ENCODE results near the gene DIAPH2. TPM values are rescaled to one million over a fixed set of nuclear protein-coding genes. Genes with fewer than 3 reads are reported as not detected.

DIAPH2 gene
- total RNA-seq, 2 donors from 2014 or later = 11.6 to 12.7 TPM

- DNase-seq (ENCODE audit: low spot score) = no peak
- no peak overlapping the region for H3K27ac ChIP-seq
- no peaks in the 10 kb centered on the region for H3K27me3 ChIP-seq
- H3K4me1 ChIP-seq = peaks cover 0 to 6% of the 10 kb centered on the region in 2 donors
- TF ChIP-seq CTCF (IDR thresholded peaks at IDR 0.05) = no peak
- no peak overlapping the region for H3K4me3 ChIP-seq
- no peaks in the 10 kb centered on the region for H3K36me3 ChIP-seq
- no peaks in the 10 kb centered on the region for H3K9me3 ChIP-seq
Observed at GRCh38 chrX:96978906-96979305, 294.3 kb downstream of the DIAPH2 start.

GRCh38 chrX:96979766-96980165 is 295.1 kb downstream of the DIAPH2 start:
- H3K27ac ChIP-seq = no peak overlapping the region
- DNase-seq (ENCODE audit: low spot score) = no peak
- no peaks in the 10 kb centered on the region for H3K27me3 ChIP-seq
- no peaks in the 10 kb centered on the region for H3K36me3 ChIP-seq
- H3K9me3 ChIP-seq = no peaks in the 10 kb centered on the region
- no peak for TF ChIP-seq CTCF (IDR thresholded peaks at IDR 0.05)
- H3K4me3 ChIP-seq = no peak overlapping the region
- peaks cover 0 to 6% of the 10 kb centered on the region in 2 donors for H3K4me1 ChIP-seq

- no peak for TF ChIP-seq CTCF (IDR thresholded peaks at IDR 0.05)
Observed at GRCh38 chrX:96982161-96982560, 297.5 kb downstream of the DIAPH2 start.

GRCh38 chrX:96984538-96984937 is 299.9 kb downstream of the DIAPH2 start:
- no peak overlapping the region for H3K4me3 ChIP-seq
- peaks cover 0 to 6% of the 10 kb centered on the region in 2 donors for H3K4me1 ChIP-seq
- TF ChIP-seq CTCF (IDR thresholded peaks at IDR 0.05) = no peak
- no peaks in the 10 kb centered on the region for H3K36me3 ChIP-seq
- H3K9me3 ChIP-seq = no peaks in the 10 kb centered on the region
- DNase-seq (ENCODE audit: low spot score) = no peak
- no peaks in the 10 kb centered on the region for H3K27me3 ChIP-seq
- H3K27ac ChIP-seq = no peak overlapping the region

More at GRCh38 chrX:96982161-96982560, 297.5 kb downstream of the DIAPH2 start:
- Histone ChIP-seq H3K4me3 (no peak overlapping the region), H3K27ac (no peak overlapping the region), H3K36me3 (no peaks in the 10 kb centered on the region), H3K27me3 (no peaks in the 10 kb centered on the region), H3K4me1 (peaks cover 0 to 6% of the 10 kb centered on the region in 2 donors), H3K9me3 (no peaks in the 10 kb centered on the region)
- no peak for DNase-seq (ENCODE audit: low spot score)

- no peaks in the 10 kb centered on the region for H3K9me3 ChIP-seq
- peaks cover 0 to 6% of the 10 kb centered on the region in 2 donors for H3K4me1 ChIP-seq
- no peak for TF ChIP-seq CTCF (IDR thresholded peaks at IDR 0.05)
- H3K27me3 ChIP-seq = no peaks in the 10 kb centered on the region
- H3K27ac ChIP-seq = no peak overlapping the region
- no peaks in the 10 kb centered on the region for H3K36me3 ChIP-seq
- no peak for DNase-seq (ENCODE audit: low spot score)
- H3K4me3 ChIP-seq = no peak overlapping the region
Observed at GRCh38 chrX:96985046-96985445, 300.4 kb downstream of the DIAPH2 start.

- no peak for DNase-seq (ENCODE audit: low spot score)
- H3K9me3 ChIP-seq = no peaks in the 10 kb centered on the region
- no peak overlapping the region for H3K27ac ChIP-seq
- TF ChIP-seq CTCF (IDR thresholded peaks at IDR 0.05) = no peak
- H3K4me1 ChIP-seq = peaks cover 0 to 6% of the 10 kb centered on the region in 2 donors
- no peaks in the 10 kb centered on the region for H3K36me3 ChIP-seq
- no peaks in the 10 kb centered on the region for H3K27me3 ChIP-seq
- H3K4me3 ChIP-seq = no peak overlapping the region
Observed at GRCh38 chrX:96987228-96987627, 302.6 kb downstream of the DIAPH2 start.
